Neural crest cell (in vitro differentiated cells): ENCODE results near the gene MT1F. TPM values are rescaled to one million over a fixed set of nuclear protein-coding genes. Genes with fewer than 3 reads are reported as not detected.

ENCODE experiments used
- DNase-seq: peaks from one replicate; pipeline ENCODE4 v3.0.0; 2021; ENCODE audit warnings: low read depth, mixed read lengths, low spot score
- H3K27ac Mint-ChIP-seq: one replicate; pipeline ENCODE4 v1.8.0; 2021; ENCODE audit warnings: mild to moderate bottlenecking, mixed read lengths; ENCODE audit not compliant: unreplicated experiment
- H3K27me3 Mint-ChIP-seq: 2 replicates; pipeline ENCODE4 v1.8.0; 2021; ENCODE audit warnings: low read depth, mild to moderate bottlenecking, mixed read lengths
- H3K36me3 Mint-ChIP-seq: 2 replicates; pipeline ENCODE4 v1.8.0; 2021; ENCODE audit warnings: low read depth, mild to moderate bottlenecking, mixed read lengths
- H3K4me1 Mint-ChIP-seq: 2 replicates; pipeline ENCODE4 v1.8.0; 2021; ENCODE audit warnings: mixed read lengths
- H3K4me3 Mint-ChIP-seq: one replicate; pipeline ENCODE4 v1.8.0; 2021; ENCODE audit warnings: mild to moderate bottlenecking, mixed read lengths
- H3K9me3 Mint-ChIP-seq: 2 replicates; pipeline ENCODE4 v1.8.0; 2021; ENCODE audit warnings: mixed read lengths
- total RNA-seq: library from RNA; stranded (reverse); gene quantifications from 2 replicates; pipeline ENCODE4 v1.2.1, GENCODE V29; 2021
- TF ChIP-seq, protein P1 (sequence below): fragments of 200-600 bp; sonication (generic); conservative IDR thresholded peaks from 2 replicates; pipeline ENCODE4 v1.5.0; 2021; ENCODE audit warnings: antibody characterized with exemption, mild to moderate bottlenecking

Gene MT1F
- total RNA-seq, 1 donor from 2014 or later: 1.5 TPM

DNA sequence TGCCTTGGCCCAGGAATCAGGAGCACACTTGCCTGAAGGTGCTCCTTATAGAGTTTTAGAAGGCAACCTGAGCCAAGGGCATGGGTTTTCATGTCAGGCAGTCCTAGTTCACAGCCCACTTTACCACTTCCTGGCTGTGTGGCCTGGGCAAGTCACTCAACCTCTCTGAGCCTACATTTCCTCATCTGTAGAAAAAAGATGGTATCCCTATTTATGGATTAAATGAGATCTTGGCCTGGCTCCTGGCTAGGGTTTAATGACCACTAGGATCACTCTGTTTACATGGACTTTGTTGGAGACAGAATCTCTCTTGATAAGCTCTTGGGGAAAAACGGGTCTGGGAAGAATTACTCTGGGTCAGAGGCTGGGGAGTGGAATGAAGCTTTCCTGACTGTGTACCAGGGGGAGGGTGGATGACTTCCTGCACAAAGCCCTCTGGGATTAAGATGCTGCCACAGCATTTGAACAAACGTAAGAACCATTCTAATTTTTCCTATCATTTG, 47.1 kb upstream of the MT1F start:
- no peak for DNase-seq
- Mint-ChIP-seq H3K27ac (no peak overlapping the region), H3K36me3 (no peaks in the 10 kb centered on the region), H3K9me3 (no peaks in the 10 kb centered on the region), H3K4me3 (peak overlapping the region; percentile 64), H3K27me3 (peaks cover 55% of the 10 kb centered on the region), H3K4me1 (peaks cover 42% of the 10 kb centered on the region)
- TF ChIP-seq, protein P1, sequence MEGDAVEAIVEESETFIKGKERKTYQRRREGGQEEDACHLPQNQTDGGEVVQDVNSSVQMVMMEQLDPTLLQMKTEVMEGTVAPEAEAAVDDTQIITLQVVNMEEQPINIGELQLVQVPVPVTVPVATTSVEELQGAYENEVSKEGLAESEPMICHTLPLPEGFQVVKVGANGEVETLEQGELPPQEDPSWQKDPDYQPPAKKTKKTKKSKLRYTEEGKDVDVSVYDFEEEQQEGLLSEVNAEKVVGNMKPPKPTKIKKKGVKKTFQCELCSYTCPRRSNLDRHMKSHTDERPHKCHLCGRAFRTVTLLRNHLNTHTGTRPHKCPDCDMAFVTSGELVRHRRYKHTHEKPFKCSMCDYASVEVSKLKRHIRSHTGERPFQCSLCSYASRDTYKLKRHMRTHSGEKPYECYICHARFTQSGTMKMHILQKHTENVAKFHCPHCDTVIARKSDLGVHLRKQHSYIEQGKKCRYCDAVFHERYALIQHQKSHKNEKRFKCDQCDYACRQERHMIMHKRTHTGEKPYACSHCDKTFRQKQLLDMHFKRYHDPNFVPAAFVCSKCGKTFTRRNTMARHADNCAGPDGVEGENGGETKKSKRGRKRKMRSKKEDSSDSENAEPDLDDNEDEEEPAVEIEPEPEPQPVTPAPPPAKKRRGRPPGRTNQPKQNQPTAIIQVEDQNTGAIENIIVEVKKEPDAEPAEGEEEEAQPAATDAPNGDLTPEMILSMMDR: no peak

DNA sequence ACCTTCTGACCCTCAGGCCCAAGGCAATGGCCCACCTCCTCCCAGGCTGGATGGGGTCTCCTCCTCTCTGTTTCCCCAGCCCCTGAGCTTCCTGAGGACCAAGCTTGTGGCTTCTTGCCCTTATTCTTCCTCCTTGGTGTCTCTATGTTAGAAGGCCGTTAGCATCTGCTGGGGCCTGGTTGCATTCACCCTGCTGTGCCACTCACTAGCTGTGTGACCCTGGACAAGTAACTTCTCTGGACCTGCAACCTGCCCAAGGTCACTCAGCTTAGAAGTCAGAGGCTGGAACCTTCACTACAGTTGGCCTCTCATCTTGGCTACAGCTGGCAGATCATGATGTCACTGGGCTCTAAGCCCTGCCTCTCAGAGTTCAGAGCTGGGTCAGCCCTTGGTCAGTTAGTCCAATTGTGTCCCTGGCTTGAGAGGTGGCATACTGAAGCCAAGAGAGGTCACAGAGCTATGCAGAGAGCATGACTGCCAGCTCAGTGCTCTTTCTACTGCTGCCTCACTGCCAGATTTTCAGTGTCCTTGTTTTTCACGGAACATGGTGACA, 46.4 kb upstream of the MT1F start:
- TF ChIP-seq, protein P1: no peak
- peaks cover 42% of the 10 kb centered on the region for H3K4me1 Mint-ChIP-seq
- H3K4me3 Mint-ChIP-seq: no peak overlapping the region
- no peaks in the 10 kb centered on the region for H3K9me3 Mint-ChIP-seq
- peaks cover 57% of the 10 kb centered on the region for H3K27me3 Mint-ChIP-seq
- no peaks in the 10 kb centered on the region for H3K36me3 Mint-ChIP-seq
- H3K27ac Mint-ChIP-seq: no peak overlapping the region
- DNase-seq: no peak

DNA sequence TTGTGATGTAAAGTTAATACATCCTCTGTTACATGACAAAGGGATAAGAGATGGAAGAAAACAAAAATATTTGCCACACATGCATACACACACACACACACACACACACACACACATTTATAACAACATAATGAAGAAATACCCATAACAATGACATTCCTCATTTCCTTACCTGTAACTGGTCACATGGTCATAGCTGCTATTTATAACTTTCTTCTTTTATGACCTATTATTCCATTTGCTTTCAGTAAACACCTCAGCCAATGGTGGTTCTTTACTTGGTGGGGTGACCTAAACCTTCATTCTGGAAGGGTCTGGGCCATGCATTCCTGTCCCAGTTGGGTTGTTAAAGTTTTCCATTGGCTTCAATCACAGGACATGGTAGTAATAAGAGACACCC, 44.1 kb upstream of the MT1F start:
- no peak overlapping the region for H3K4me3 Mint-ChIP-seq
- TF ChIP-seq, protein P1: no peak
- DNase-seq: no peak
- H3K27ac Mint-ChIP-seq: no peak overlapping the region
- H3K36me3 Mint-ChIP-seq: no peaks in the 10 kb centered on the region
- H3K4me1 Mint-ChIP-seq: peaks cover 33% of the 10 kb centered on the region
- H3K9me3 Mint-ChIP-seq: no peaks in the 10 kb centered on the region
- H3K27me3 Mint-ChIP-seq: peaks cover 72% of the 10 kb centered on the region

DNA sequence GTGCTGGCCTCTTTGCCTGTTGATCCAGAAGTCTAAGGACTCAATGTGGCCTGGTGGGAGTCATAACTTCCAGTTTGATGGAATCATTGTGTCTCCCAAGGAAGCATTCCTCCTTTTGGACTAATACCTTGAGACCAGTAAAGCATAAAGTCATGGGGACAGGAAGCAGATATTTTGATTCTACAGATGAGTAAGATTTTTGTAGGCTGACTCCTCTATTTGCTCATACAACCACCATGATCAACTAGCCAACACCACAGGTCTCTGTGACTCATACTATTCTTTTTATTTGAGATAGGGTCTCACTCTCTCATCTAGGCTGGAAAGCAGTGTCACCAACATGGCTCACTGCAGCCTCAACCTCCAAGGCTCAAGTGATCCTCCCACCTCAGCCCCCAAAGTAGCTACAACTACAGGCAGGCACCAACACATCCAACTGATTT, 43.2 kb upstream of the MT1F start:
- Mint-ChIP-seq H3K4me1 (peaks cover 24% of the 10 kb centered on the region), H3K4me3 (no peak overlapping the region), H3K9me3 (no peaks in the 10 kb centered on the region), H3K27ac (no peak overlapping the region), H3K27me3 (peaks cover 71% of the 10 kb centered on the region), H3K36me3 (no peaks in the 10 kb centered on the region)
- TF ChIP-seq, protein P1: no peak
- no peak for DNase-seq

DNA sequence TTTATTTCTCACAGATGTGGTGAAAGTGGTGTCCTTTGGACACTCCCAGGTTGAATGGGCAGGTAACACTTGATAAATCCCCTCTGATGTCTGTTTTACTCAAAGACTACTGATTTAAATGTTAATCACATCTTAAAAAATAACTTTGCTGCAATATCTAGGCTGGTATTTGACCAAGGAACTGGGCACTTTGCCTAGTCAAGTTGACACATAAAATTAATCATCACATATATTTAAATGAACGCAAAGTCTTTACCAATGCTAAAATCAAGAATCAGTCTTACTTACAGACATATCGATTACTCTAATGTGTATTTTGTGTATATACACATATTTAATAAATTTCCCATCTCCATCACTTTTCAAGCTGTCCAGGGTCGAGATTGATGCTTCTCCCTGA, 42.4 kb upstream of the MT1F start:
- Mint-ChIP-seq H3K4me1 (peaks cover 18% of the 10 kb centered on the region), H3K4me3 (no peak overlapping the region), H3K36me3 (no peaks in the 10 kb centered on the region), H3K27ac (no peak overlapping the region), H3K27me3 (peaks cover 73% of the 10 kb centered on the region), H3K9me3 (no peaks in the 10 kb centered on the region)
- DNase-seq: no peak
- TF ChIP-seq, protein P1: no peak
